ENCODE results near the gene PWWP2A.

The PWWP2A gene

DNA sequence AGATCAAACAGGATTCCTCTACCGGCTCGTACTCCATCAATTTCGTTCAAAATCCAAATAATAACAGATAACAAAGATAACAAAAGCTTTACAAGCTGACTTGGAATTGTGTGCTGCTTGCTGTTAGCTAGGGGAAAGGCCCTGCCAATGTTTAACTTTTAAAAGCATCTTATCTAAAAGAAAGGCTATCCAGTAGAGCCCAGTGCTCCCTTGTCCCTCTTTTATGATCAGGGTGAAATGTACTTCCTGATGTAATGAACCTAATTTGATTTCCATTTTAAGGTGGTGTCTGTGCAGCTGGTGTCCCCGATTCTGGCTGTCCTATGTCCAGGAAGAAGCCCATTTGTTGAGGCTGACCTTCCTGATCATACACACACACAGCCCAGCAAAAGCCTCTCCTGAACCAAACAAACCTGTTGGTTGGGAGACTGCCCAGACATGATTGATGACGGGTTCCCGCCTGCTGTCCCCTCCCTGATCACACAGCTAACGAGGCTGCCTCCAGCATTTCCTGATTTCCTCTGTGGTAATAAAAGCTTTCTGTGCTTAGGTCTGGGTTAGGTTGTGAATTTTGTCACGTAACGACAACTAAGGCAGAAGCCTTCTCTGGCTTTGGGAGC lies 54.1 kb downstream of the PWWP2A start:
- FAIRE-seq (no peak), DNase-seq (ENCODE audit: insufficient read length) (no peak)
- TF ChIP-seq POLR2AphosphoS5 (IDR thresholded peaks at IDR 0.05; ENCODE audit: low read depth, low read length) (no peak), POLR2A (IDR thresholded peaks at IDR 0.05; ENCODE audit: low read depth, low read length) (no peak), TAF1 (IDR thresholded peaks at IDR 0.05; ENCODE audit: borderline replicate concordance, low read depth, low read length) (no peak)

DNA sequence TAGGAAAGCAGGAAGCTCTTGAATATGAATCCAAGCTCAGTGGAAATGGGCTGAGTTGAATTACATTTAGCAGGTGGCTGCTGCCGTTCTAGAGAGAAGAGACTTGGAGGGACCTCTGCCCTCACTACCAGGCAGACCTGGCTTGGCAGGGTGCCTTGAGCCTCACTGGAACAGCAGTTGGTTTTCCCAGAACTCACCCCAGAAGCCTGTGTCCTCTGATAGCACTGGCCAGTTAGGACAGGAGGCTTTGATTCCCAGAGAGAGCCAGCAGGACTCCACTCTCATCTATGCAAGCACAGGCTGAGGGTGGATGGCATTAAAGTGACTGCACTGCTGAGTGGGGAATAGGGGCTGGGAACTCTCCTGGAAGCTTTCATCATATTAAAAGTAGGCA lies 54.8 kb downstream of the PWWP2A start:
- DNase-seq (ENCODE audit: insufficient read length) (no peak), FAIRE-seq (no peak)
- TF ChIP-seq TAF1 (IDR thresholded peaks at IDR 0.05; ENCODE audit: borderline replicate concordance, low read depth, low read length) = no peak
- TF ChIP-seq POLR2A (IDR thresholded peaks at IDR 0.05; ENCODE audit: low read depth, low read length) = no peak
- no peak for TF ChIP-seq POLR2AphosphoS5 (IDR thresholded peaks at IDR 0.05; ENCODE audit: low read depth, low read length)

DNA sequence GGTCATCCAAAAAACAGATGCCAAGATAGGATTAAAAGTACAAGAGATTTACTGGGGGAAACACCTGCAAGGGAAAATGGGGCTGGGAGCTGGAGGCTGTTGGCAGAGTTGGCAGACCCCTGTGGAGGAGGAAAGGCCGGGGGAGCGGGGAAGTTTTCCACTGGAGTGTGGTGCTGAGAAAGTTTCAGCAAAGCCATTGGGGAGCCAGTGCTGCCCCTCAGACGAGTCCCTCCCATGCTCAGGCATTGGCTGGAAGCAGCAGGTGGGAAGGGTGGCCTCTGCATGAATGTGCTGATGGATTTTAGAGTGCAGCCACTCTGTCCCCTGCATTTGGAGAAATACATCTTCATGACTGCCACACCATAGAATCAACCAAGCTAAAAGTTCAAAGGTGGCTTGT lies 57.5 kb downstream of the PWWP2A start:
- TF ChIP-seq POLR2A (IDR thresholded peaks at IDR 0.05; ENCODE audit: low read depth, low read length) (no peak), TAF1 (IDR thresholded peaks at IDR 0.05; ENCODE audit: borderline replicate concordance, low read depth, low read length) (no peak), POLR2AphosphoS5 (IDR thresholded peaks at IDR 0.05; ENCODE audit: low read depth, low read length) (no peak)
- FAIRE-seq = no peak
- no peak for DNase-seq (ENCODE audit: insufficient read length)

DNA sequence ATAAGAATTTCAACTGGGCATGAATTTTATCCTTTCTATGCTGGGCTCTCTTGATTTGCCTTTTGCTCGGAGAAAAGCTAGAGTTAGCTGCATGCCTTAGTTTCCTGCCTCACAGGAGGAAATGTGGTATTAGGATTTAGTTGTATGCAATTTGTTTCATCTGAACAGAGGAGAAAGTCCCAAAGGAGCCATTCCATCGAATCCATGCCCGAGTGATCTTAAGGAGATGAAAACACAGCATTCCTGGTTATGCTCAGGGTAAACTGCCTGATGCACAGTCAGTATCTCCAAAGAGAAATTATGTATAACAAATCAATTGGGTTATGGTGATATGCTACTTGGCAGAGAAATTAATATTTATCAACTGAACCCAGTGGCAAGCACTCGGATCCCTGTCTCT lies 59.2 kb downstream of the PWWP2A start:
- TF ChIP-seq POLR2A (IDR thresholded peaks at IDR 0.05; ENCODE audit: low read depth, low read length) = no peak
- TF ChIP-seq POLR2AphosphoS5 (IDR thresholded peaks at IDR 0.05; ENCODE audit: low read depth, low read length) = no peak
- TF ChIP-seq TAF1 (IDR thresholded peaks at IDR 0.05; ENCODE audit: borderline replicate concordance, low read depth, low read length) = no peak
- FAIRE-seq (no peak), DNase-seq (ENCODE audit: insufficient read length) (no peak)

DNA sequence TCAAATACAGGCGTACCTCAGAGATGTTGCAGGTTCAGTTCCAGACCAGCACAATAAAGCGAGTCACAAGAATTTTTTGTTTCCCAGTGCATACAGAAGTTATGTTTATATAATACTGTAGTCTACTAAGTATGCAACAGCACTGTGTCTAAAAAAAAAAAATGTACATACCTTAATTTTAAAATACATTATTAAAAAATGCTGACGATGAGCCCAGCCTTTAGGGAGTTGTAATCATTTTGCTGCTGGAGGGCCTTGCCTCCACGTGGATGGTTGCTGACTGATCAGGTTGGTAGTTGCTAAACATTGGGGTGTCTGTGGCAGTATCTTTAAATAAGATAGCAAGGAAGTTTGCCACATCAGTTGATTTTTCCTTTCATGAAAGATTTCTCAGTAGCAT lies 62.0 kb downstream of the PWWP2A start:
- TF ChIP-seq TAF1 (IDR thresholded peaks at IDR 0.05; ENCODE audit: borderline replicate concordance, low read depth, low read length) (no peak), POLR2A (IDR thresholded peaks at IDR 0.05; ENCODE audit: low read depth, low read length) (no peak), POLR2AphosphoS5 (IDR thresholded peaks at IDR 0.05; ENCODE audit: low read depth, low read length) (no peak)
- no peak for FAIRE-seq
- DNase-seq (ENCODE audit: insufficient read length) = no peak

DNA sequence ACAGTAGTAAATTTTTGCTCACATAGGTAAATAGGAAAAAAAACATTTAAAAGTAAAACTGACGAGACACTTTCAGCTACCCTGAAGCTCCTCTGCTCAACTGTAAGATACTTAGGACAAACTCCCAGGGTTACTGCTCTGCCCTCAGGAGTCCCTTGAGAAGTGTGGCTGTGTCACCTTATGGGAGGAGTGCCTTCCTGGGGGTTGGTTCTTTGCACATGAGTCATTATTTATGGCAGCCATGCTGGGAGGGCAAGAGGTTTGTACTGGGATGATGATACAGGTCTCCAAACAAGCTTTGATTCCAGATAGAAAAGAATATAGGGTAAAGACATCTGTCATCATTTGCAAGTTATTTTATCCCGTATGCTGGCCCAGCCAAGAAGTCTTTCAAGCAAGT lies 64.4 kb downstream of the PWWP2A start:
- DNase-seq (ENCODE audit: insufficient read length) (no peak), FAIRE-seq (no peak)
- TF ChIP-seq TAF1 (IDR thresholded peaks at IDR 0.05; ENCODE audit: borderline replicate concordance, low read depth, low read length) (no peak), POLR2AphosphoS5 (IDR thresholded peaks at IDR 0.05; ENCODE audit: low read depth, low read length) (no peak), POLR2A (IDR thresholded peaks at IDR 0.05; ENCODE audit: low read depth, low read length) (no peak)

DNA sequence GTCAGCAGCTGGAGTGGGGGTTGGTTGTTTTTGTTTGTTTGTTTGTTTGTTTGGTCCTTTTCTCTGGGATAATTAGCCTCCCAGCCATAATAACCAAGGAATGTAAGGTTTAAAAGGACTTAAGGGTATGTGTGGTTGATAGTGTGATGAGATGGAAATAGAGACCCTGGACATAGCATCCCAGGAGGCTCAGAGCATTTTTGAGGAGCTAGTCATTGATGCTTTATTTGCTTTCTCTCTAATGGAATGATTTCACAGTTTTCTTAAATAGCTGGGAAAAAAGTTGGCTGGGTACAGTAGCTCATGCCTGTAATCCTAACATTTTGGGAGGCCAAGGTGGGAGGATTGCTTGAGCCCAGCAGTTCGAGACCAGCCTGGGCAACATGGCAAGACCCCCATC lies 65.2 kb downstream of the PWWP2A start:
- DNase-seq (ENCODE audit: insufficient read length) (no peak), FAIRE-seq (no peak)
- TF ChIP-seq TAF1 (IDR thresholded peaks at IDR 0.05; ENCODE audit: borderline replicate concordance, low read depth, low read length) (no peak), POLR2A (IDR thresholded peaks at IDR 0.05; ENCODE audit: low read depth, low read length) (no peak), POLR2AphosphoS5 (IDR thresholded peaks at IDR 0.05; ENCODE audit: low read depth, low read length) (no peak)

DNA sequence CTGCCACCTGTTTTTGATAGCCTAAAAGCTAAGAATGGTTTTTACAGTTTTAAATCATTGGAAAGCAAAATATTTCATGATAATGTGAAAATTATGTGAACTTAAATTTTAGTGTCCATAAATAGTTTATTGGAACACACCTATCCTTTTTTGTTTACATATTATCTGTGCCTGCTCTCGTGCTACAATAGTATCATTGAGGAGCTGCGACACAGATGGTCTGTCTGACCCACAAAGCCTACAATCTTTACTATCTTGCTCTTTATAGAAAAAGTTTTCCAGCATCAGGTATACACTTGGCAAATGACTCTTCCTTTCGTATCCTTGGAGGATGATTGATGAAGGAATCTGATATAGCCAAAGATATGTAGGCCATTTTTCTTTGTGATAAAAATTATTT lies 70.2 kb downstream of the PWWP2A start:
- DNase-seq (ENCODE audit: insufficient read length) = no peak
- no peak for TF ChIP-seq POLR2A (IDR thresholded peaks at IDR 0.05; ENCODE audit: low read depth, low read length)
- TF ChIP-seq TAF1 (IDR thresholded peaks at IDR 0.05; ENCODE audit: borderline replicate concordance, low read depth, low read length) = no peak
- no peak for TF ChIP-seq POLR2AphosphoS5 (IDR thresholded peaks at IDR 0.05; ENCODE audit: low read depth, low read length)
- FAIRE-seq = no peak

DNA sequence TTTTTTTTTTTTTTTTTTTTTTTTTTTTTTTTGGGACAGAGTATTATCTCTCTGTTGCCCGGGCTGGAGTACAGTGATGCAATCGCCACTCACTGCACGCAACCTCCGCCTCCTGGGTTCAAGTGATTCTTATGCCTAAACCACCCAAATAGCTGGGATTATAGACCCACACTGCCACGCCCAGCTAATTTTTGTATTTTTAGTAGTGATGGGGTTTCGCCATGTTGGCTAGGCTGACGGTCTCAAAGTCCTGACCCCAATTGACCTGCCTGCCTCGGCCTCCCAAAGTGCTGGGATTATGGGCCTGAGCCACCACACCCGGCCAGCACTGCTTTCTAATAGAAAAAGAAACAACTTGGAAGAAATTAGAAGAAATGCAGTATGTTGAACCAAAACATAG lies 71.1 kb downstream of the PWWP2A start:
- FAIRE-seq (no peak), DNase-seq (ENCODE audit: insufficient read length) (no peak)
- no peak for TF ChIP-seq TAF1 (IDR thresholded peaks at IDR 0.05; ENCODE audit: borderline replicate concordance, low read depth, low read length)
- no peak for TF ChIP-seq POLR2A (IDR thresholded peaks at IDR 0.05; ENCODE audit: low read depth, low read length)
- no peak for TF ChIP-seq POLR2AphosphoS5 (IDR thresholded peaks at IDR 0.05; ENCODE audit: low read depth, low read length)

DNA sequence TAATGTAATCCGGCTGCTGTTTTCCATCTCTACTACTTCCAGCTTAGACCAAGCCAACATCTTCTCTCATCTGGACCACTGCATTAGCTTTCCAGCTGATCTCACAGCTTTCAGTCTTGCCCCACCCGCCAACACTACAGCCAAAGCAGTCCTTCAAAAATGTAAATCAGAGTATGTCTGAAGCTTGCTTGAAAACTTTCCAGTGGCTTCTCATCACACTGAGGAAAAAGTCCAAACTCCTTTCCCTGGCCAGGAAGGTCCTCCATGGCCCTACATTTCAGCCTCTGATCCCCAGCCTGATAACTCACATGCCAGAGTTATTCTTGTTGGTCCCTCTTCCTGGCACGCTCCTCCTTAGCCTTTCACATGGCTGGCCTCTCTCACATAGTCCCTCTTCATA lies 71.8 kb downstream of the PWWP2A start:
- TF ChIP-seq POLR2AphosphoS5 (IDR thresholded peaks at IDR 0.05; ENCODE audit: low read depth, low read length) (no peak), TAF1 (IDR thresholded peaks at IDR 0.05; ENCODE audit: borderline replicate concordance, low read depth, low read length) (no peak), POLR2A (IDR thresholded peaks at IDR 0.05; ENCODE audit: low read depth, low read length) (no peak)
- no peak for FAIRE-seq

DNA sequence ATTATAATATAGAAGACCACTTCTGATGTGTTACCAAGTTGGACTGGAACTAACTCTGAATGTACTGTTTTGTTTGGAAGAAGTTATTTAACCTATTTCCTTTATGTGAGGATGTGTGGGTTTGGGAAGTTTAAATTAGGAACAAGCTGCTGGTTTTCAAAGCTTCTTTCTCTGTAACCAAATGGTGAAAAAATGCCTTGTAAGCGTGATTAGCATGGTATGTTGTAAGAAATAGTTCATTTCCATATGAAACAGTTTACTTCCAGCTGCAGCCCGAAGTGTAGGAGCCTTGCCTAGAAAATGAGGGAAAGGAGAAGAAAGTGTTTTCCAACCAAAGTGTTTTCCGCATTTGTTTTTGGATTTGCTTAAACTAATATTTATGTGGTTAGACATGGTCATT lies 74.3 kb downstream of the PWWP2A start:
- FAIRE-seq = no peak
- no peak for DNase-seq (ENCODE audit: insufficient read length)
- TF ChIP-seq TAF1 (IDR thresholded peaks at IDR 0.05; ENCODE audit: borderline replicate concordance, low read depth, low read length) (no peak), POLR2A (IDR thresholded peaks at IDR 0.05; ENCODE audit: low read depth, low read length) (no peak), POLR2AphosphoS5 (IDR thresholded peaks at IDR 0.05; ENCODE audit: low read depth, low read length) (no peak)

More for the DNA sequence above, 71.8 kb downstream of the PWWP2A start:
- DNase-seq (ENCODE audit: insufficient read length) = no peak

DNA sequence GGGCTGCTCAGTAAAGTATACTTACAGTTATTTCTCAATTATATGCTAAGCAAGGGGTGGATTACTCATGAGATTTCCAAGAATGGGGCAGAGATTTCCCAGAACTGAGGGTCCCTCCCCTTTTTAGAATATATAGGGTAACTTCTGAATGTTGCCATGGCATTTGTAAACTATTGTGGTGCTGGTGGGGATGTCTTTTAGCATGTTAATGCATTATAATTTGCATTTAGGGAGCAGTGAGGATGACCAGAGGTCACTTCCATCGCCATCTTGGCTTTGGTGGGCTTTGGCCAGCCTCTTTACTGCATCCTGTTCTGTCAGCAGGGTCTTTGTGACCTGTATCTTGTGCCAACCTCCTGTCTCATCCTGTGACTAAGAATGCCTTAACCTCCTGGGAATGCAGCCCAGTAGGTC lies 74.9 kb downstream of the PWWP2A start:
- no peak for TF ChIP-seq TAF1 (IDR thresholded peaks at IDR 0.05; ENCODE audit: borderline replicate concordance, low read depth, low read length)
- no peak for TF ChIP-seq POLR2AphosphoS5 (IDR thresholded peaks at IDR 0.05; ENCODE audit: low read depth, low read length)
- no peak for TF ChIP-seq POLR2A (IDR thresholded peaks at IDR 0.05; ENCODE audit: low read depth, low read length)
- FAIRE-seq = no peak
- no peak for DNase-seq (ENCODE audit: insufficient read length)
